ENCODE results near the gene PADI4.
"Not testable (repeated sequence)": the region's sequence is repeated elsewhere in the genome, so short reads cannot be mapped to it uniquely, and the experiment has no call there.

Gene PADI4

GRCh38 chr1:17314491-17314971, 6.5 kb downstream of the PADI4 start:
- peak; percentile 12 for DNase-seq (ENCODE audit: low read depth)

- DNase-seq (ENCODE audit: low read depth), result no peak
Measured at GRCh38 chr1:17315542-17316130, 7.6 kb downstream of the PADI4 start.

- no peak for DNase-seq (ENCODE audit: low read depth)
Measured at GRCh38 chr1:17316704-17317103, 8.7 kb downstream of the PADI4 start.

GRCh38 chr1:17318262-17318661, 10.3 kb downstream of the PADI4 start:
- DNase-seq (ENCODE audit: low read depth), result no peak

GRCh38 chr1:17319561-17320350, 11.8 kb downstream of the PADI4 start:
- no peak for DNase-seq (ENCODE audit: low read depth)

- not testable (repeated sequence) for DNase-seq (ENCODE audit: low read depth)
Measured at GRCh38 chr1:17321857-17322390, 13.9 kb downstream of the PADI4 start.

- DNase-seq (ENCODE audit: low read depth), result no peak
Measured at GRCh38 chr1:17328855-17329254, 20.9 kb downstream of the PADI4 start.

GRCh38 chr1:17329610-17330009, 21.6 kb downstream of the PADI4 start:
- DNase-seq (ENCODE audit: low read depth), result no peak

- no peak for DNase-seq (ENCODE audit: low read depth)
Measured at GRCh38 chr1:17330856-17331255, 22.9 kb downstream of the PADI4 start.

GRCh38 chr1:17333081-17333480, 25.1 kb downstream of the PADI4 start:
- no peak for DNase-seq (ENCODE audit: low read depth)

GRCh38 chr1:17335821-17336710, 28.1 kb downstream of the PADI4 start:
- DNase-seq (ENCODE audit: low read depth), result peak; percentile 41

- no peak for DNase-seq (ENCODE audit: low read depth)
Measured at GRCh38 chr1:17338706-17339493, 30.9 kb downstream of the PADI4 start.

- DNase-seq (ENCODE audit: low read depth), result no peak
Measured at GRCh38 chr1:17339521-17339920, 31.5 kb downstream of the PADI4 start.

GRCh38 chr1:17340358-17340757, 32.4 kb downstream of the PADI4 start:
- peak; percentile 11 for DNase-seq (ENCODE audit: low read depth)

- no peak for DNase-seq (ENCODE audit: low read depth)
Measured at GRCh38 chr1:17342014-17342441, 34.0 kb downstream of the PADI4 start.

- not testable (repeated sequence) for DNase-seq (ENCODE audit: low read depth)
Measured at GRCh38 chr1:17345506-17345905, 37.5 kb downstream of the PADI4 start.

GRCh38 chr1:17346046-17346789, 38.2 kb downstream of the PADI4 start:
- DNase-seq (ENCODE audit: low read depth), result no peak

GRCh38 chr1:17347769-17348592, 40.0 kb downstream of the PADI4 start:
- DNase-seq (ENCODE audit: low read depth), result peak; percentile 46

GRCh38 chr1:17348593-17349234, 40.7 kb downstream of the PADI4 start:
- no peak for DNase-seq (ENCODE audit: low read depth)

Data from amniotic epithelial cell (primary cell).